A673 (cell line): ENCODE results near the gene LCAT. TPM values are rescaled to one million over a fixed set of nuclear protein-coding genes. Genes with fewer than 3 reads are reported as not detected.

Experiments used
- BruUV-seq: library from RNA; stranded (reverse); fragments of 400-500 nt; replicated peaks from 2 replicates; lab custom pipeline; 2021; lab: Mats Ljungman, UMichigan
- CTCF ChIA-PET: fragments of 300-600 bp; sonication (Branson Sonifier 250); formaldehyde crosslinking; loops from one replicate; lab custom pipeline; 2022; ENCODE audit warnings: antibody characterized with exemption; lab: Charles Lee
- POLR2A ChIA-PET: fragments of 300-600 bp; sonication (Branson Sonifier 250); formaldehyde crosslinking; loops from one replicate; lab custom pipeline; 2022; ENCODE audit warnings: antibody characterized with exemption; ENCODE audit not compliant: low non-redundant PET; lab: Charles Lee
- DNase-seq: peaks from one replicate; pipeline ENCODE4 v3.0.0-alpha.2; 2015; ENCODE audit warnings: low spot score
- H3K27ac ChIP-seq: fragments of 200-600 bp; sonication (generic); 2 replicates; pipeline ENCODE4 v1.5.1; 2016; ENCODE audit warnings: mixed run types, low read depth, mild to moderate bottlenecking, mixed read lengths, antibody characterized with exemption, low read length; ENCODE audit not compliant: poor library complexity, severe bottlenecking
- H3K27me3 ChIP-seq: fragments of 200-600 bp; sonication (generic); replicated peaks from 2 replicates; pipeline ENCODE4 v1.6.1; 2017; ENCODE audit warnings: mixed run types, low read depth, mild to moderate bottlenecking, mixed read lengths, antibody characterized with exemption, low read length; ENCODE audit not compliant: insufficient read depth, poor library complexity
- H3K36me3 ChIP-seq: fragments of 200-600 bp; sonication (generic); 2 replicates; pipeline ENCODE4 v1.6.1; 2016; ENCODE audit warnings: mixed run types, mild to moderate bottlenecking, mixed read lengths, antibody characterized with exemption, low read length; ENCODE audit not compliant: insufficient read depth, poor library complexity, severe bottlenecking
- H3K4me1 ChIP-seq: fragments of 200-600 bp; sonication (generic); 2 replicates; pipeline ENCODE4 v1.6.1; 2017; ENCODE audit warnings: mixed run types, mild to moderate bottlenecking, mixed read lengths, antibody characterized with exemption, low read length; ENCODE audit not compliant: insufficient read depth, poor library complexity, severe bottlenecking
- H3K4me3 ChIP-seq: fragments of 200-600 bp; sonication (generic); 2 replicates; pipeline ENCODE4 v1.5.1; 2016; ENCODE audit warnings: low read depth, mixed run types, mild to moderate bottlenecking, mixed read lengths, low read length; ENCODE audit not compliant: poor library complexity, severe bottlenecking
- H3K9me3 ChIP-seq: fragments of 200-600 bp; sonication (generic); 2 replicates; pipeline ENCODE4 v1.6.1; 2016; ENCODE audit warnings: mixed run types, low read depth, mild to moderate bottlenecking, mixed read lengths, antibody characterized with exemption, low read length; ENCODE audit not compliant: poor library complexity, severe bottlenecking
- EZH2 ChIP-seq: fragments of 200-600 bp; sonication (generic); IDR thresholded peaks from 2 replicates; pipeline ENCODE4 v1.6.1; 2017; ENCODE audit warnings: borderline replicate concordance, low read depth, mild to moderate bottlenecking, mixed read lengths, antibody characterized with exemption, low read length; ENCODE audit not compliant: poor library complexity, severe bottlenecking
- intact Hi-C: fragments of 100-400 bp; cut with micrococcal nuclease; formaldehyde crosslinking; loops from one replicate; pipeline ENCODE4 v1.10.0; 2022; ENCODE audit not compliant: unreplicated experiment
- total RNA-seq: library from RNA; stranded (reverse); gene quantifications from 2 replicates; pipeline ENCODE4 v1.2.3, GENCODE V29; 2021
- TF ChIP-seq, protein P1 (sequence below): fragments of 300-800, 200-600 bp; sonication (generic); conservative IDR thresholded peaks from 2 replicates; pipeline ENCODE4 v1.5.1; 2017; ENCODE audit warnings: low read depth, mild to moderate bottlenecking, antibody characterized with exemption, low read length, moderate library complexity, mixed read lengths

The LCAT gene
- total RNA-seq, 1 experiment from 2014 or later = 17.6 TPM

DNA sequence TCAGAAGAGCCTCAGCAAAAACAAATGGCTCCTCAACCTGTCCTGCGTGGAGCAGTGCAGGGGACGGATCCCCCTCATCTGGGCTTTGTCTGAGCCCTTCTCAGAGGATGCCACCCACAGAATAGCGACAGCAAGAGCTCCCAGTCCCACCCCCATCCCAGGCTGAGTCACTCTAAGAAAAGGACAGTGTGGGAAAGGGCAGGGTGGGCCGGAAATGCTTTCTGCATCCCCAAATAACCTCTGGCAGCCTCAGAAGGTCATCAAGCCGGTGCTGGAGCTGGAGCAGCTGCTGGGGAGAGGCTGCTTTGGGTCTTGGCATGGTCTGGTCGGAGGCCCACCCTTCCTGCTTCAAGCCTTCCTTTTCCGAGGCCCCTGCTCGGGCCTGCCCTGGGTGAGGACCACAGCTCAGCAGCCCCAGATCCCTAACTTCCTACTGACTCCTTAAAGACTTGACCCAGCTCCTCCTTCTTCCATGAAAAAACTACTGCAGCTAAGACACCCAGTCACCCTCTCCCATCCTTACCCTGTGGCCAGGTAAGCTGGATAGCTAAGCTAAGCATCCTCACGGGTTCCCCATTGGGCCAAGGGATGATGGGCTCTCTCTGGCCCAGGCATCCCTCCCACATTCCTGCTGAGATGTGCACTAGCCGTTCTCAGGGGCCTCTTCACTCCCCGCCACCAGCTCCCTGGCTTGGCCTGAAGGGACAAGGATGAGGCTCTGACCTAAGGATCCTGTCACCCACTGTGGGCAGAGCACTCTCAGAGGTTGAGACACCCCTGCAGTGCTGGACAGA lies 15.8 kb upstream of the LCAT start:
- no peak for DNase-seq
- BruUV-seq = no TSS peak
- intact Hi-C loops = no loop called here
- no peaks in the 10 kb centered on the region for H3K27me3 ChIP-seq
- H3K27ac ChIP-seq = peak overlapping the region; percentile 16
- POLR2A ChIA-PET = interaction anchor here (0.6 kb wide), 1 partner anchor 264 kb away, joined by 5 read pairs; no protein-coding TSS in a partner anchor
- CTCF ChIA-PET = interaction anchor here (0.8 kb wide), 1 partner anchor 17 kb away, joined by 3 read pairs; no protein-coding TSS in a partner anchor
- no peaks in the 10 kb centered on the region for H3K9me3 ChIP-seq
- peaks cover 28% of the 10 kb centered on the region for H3K36me3 ChIP-seq
- H3K4me1 ChIP-seq = no peaks in the 10 kb centered on the region
- TF ChIP-seq EZH2 = no peak
- TF ChIP-seq, protein P1, sequence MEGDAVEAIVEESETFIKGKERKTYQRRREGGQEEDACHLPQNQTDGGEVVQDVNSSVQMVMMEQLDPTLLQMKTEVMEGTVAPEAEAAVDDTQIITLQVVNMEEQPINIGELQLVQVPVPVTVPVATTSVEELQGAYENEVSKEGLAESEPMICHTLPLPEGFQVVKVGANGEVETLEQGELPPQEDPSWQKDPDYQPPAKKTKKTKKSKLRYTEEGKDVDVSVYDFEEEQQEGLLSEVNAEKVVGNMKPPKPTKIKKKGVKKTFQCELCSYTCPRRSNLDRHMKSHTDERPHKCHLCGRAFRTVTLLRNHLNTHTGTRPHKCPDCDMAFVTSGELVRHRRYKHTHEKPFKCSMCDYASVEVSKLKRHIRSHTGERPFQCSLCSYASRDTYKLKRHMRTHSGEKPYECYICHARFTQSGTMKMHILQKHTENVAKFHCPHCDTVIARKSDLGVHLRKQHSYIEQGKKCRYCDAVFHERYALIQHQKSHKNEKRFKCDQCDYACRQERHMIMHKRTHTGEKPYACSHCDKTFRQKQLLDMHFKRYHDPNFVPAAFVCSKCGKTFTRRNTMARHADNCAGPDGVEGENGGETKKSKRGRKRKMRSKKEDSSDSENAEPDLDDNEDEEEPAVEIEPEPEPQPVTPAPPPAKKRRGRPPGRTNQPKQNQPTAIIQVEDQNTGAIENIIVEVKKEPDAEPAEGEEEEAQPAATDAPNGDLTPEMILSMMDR = no peak
- H3K4me3 ChIP-seq = no peak overlapping the region

DNA sequence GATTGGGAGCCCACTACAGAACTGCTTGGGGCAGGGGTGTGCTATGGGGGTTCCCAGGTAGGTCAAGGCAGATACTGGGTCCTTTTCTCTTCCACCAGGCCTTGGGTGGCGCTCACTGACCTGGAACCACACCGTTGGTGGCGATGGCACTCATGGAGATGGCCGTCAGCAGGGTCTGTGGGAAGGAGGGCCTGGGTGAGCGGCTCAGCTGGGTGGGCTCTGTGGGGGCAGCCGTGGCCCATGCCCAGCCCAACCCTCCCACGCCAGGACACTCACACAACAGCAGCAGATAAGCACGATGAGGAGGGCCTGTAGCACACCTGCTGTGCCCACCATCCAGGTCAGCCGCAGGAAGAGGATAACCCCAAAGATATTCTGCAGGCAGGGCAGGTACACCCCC lies 13.7 kb upstream of the LCAT start:
- no peak overlapping the region for H3K4me3 ChIP-seq
- DNase-seq = no peak
- H3K36me3 ChIP-seq = peaks cover 25% of the 10 kb centered on the region
- TF ChIP-seq, protein P1 = no peak
- no peak for TF ChIP-seq EZH2
- no peak overlapping the region for H3K27ac ChIP-seq
- H3K9me3 ChIP-seq = no peaks in the 10 kb centered on the region
- H3K27me3 ChIP-seq = no peaks in the 10 kb centered on the region
- POLR2A ChIA-PET = no interaction called here
- no TSS peak for BruUV-seq
- CTCF ChIA-PET = no interaction called here
- intact Hi-C loops = no loop called here
- no peaks in the 10 kb centered on the region for H3K4me1 ChIP-seq

DNA sequence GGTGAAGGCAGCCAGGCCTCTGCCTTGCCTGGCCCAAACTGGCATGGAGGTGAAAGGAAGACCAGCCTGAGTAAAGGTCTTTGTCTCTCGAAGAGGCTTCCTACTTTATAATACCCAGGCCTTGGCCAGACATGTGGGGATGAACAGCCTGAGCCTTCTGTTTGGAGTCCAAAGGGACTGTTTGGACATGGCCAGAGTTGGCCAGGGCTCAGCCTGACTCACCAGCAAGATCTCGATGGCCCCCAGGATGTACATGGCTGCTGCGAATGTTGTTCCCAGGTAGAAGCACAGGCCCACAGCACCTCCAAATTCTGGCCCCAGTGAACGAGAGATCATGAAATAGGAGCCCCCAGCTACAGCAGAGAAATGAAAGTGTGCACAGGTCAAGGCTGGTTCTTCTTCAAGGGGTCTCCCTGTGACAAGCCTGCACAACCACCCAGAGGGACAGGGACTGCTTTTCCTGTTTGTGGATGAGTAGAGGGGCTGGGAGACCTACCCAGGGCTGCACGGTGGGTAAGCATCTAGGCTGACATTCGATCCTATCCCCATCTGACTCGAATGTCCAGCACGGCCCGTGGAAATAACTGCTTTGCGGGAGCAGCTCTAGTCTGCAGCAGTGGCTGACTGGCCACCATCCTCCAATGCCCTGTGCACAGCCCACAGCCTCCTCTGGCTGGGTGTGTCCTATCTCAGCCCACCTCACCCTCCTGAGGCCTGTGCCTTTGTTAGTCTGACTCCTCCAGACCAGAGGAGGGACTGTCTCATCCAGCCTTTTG lies 10.7 kb upstream of the LCAT start:
- Histone ChIP-seq H3K9me3 (no peaks in the 10 kb centered on the region), H3K4me3 (no peak overlapping the region), H3K36me3 (peaks cover 27% of the 10 kb centered on the region), H3K4me1 (no peaks in the 10 kb centered on the region), H3K27me3 (no peaks in the 10 kb centered on the region), H3K27ac (no peak overlapping the region)
- DNase-seq = no peak
- intact Hi-C loops = no loop called here
- no TSS peak for BruUV-seq
- POLR2A ChIA-PET = interaction anchor here (0.6 kb wide), 2 partner anchors 8 to 122 kb away, joined by 3 to 5 read pairs; no protein-coding TSS in a partner anchor
- CTCF ChIA-PET = interaction anchor here (0.6 kb wide), 1 partner anchor 139 kb away, joined by 9 read pairs; no protein-coding TSS in a partner anchor
- TF ChIP-seq, protein P1 = no peak
- no peak for TF ChIP-seq EZH2
